K562 (cell line): ENCODE measurements around the gene BCL2L1. TPM values are rescaled to one million over a fixed set of nuclear protein-coding genes. Genes with fewer than 3 reads are reported as not detected.
A peak's percentile ranks its signal among the peaks of the same experiment; 100 is the strongest.

Source experiments
- CC2D1A ChIP-seq: fragments of 450-650 bp; IDR thresholded peaks from 2 replicates; pipeline ENCODE4 v1.6.1; 2017; ENCODE audit warnings: mild to moderate bottlenecking
- CHD1 ChIP-seq: fragments of 200-600 bp; sonication (generic); IDR thresholded peaks from one replicate; pipeline ENCODE4 v1.6.1; 2012; ENCODE audit warnings: mild to moderate bottlenecking, moderate library complexity, low read length, inconsistent platforms
- GATA2 ChIP-seq: sonication (generic); formaldehyde crosslinking; IDR thresholded peaks from 2 replicates; pipeline ENCODE4 v1.4.0; 2020; ENCODE audit warnings: mild to moderate bottlenecking, missing genetic modification reagents
- MAFG ChIP-seq: fragments of 450-650 bp; conservative IDR thresholded peaks from 2 replicates; pipeline ENCODE4 v1.6.1; 2016; ENCODE audit warnings: missing genetic modification characterization, missing compliant biosample characterization
- MTA1 ChIP-seq: fragments of 450-650 bp; IDR thresholded peaks from 2 replicates; pipeline ENCODE4 v1.6.1; 2017; ENCODE audit warnings: borderline replicate concordance
- NR2C2 ChIP-seq, 2 experiments: fragments of 200-800 bp in 1 of 2; sonication (Bioruptor generic) in 1 of 2; sonication (generic) in 1 of 2; formaldehyde crosslinking in 1 of 2; IDR thresholded peaks; 2 replicates each; pipeline versions ENCODE4 v1.6.1 to v1.8.0; 2016 to 2022; ENCODE audit warnings: mild to moderate bottlenecking in 1 of 2, missing compliant biosample characterization in 1 of 2, missing genetic modification characterization in 1 of 2, missing genetic modification reagents in 1 of 2
- NR4A1 ChIP-seq, 2 experiments: fragments of 250-450 bp in 1 of 2; fragments of 450-650 bp in 1 of 2; sonication (Bioruptor Pico) in 1 of 2; IDR thresholded peaks; 2 replicates each; pipeline versions ENCODE4 v1.4.0 to v1.6.1; 2016 to 2020; ENCODE audit warnings: mild to moderate bottlenecking in 2 of 2, missing compliant biosample characterization in 1 of 2, missing genetic modification characterization in 1 of 2, moderate library complexity in 1 of 2
- PTRF ChIP-seq: fragments of 450-650 bp; IDR thresholded peaks from 2 replicates; pipeline ENCODE4 v1.6.1; 2016; ENCODE audit warnings: mild to moderate bottlenecking, missing genetic modification characterization, missing compliant biosample characterization
- SMAD2 ChIP-seq: fragments of 150-350 bp; IDR thresholded peaks from 2 replicates; pipeline ENCODE4 v1.6.1; 2014; ENCODE audit warnings: low read depth, mild to moderate bottlenecking, low read length
- SMAD3 ChIP-seq: fragments of 450-650 bp; formaldehyde crosslinking; conservative IDR thresholded peaks from 2 replicates; pipeline ENCODE4 v1.4.0; 2020; ENCODE audit warnings: mild to moderate bottlenecking
- ZNF668 ChIP-seq: fragments of 250-450 bp; sonication (Bioruptor Pico); IDR thresholded peaks from 2 replicates; pipeline ENCODE4 v1.8.0; 2022; ENCODE audit warnings: mild to moderate bottlenecking, inconsistent platforms
- polyA plus RNA-seq, 8 experiments: library from polyadenylated mRNA; depleted of rRNA in 4 of 8; stranded (reverse) in 5 of 8; unstranded in 3 of 8; fragments of >200 nt; fragmentation: Nextera tagmentation in 2 of 8; fragmentation: Illumina TruSeq in 1 of 8; extraction: Ambion mirVana in 2 of 8; extraction: Trizol in 1 of 8; gene quantifications; 2 replicates each; pipeline versions ENCODE4 v1.2.1 to v1.2.3, GENCODE V29; 2011 to 2014; ENCODE audit warnings: inconsistent platforms in 1 of 8, missing spikeins in 1 of 8
- total RNA-seq, 7 experiments: library from RNA; depleted of rRNA in 6 of 7; stranded (reverse); fragments of >200 nt in 6 of 7; fragmentation: Illumina TruSeq in 2 of 7; extraction: Trizol in 2 of 7; gene quantifications; 2 replicates each; pipeline versions ENCODE4 v1.2.1 to v1.2.3, GENCODE V29; 2011 to 2021; ENCODE audit warnings: low replicate concordance in 1 of 7
- TF ChIP-seq, protein P1 (sequence below): fragments of 450-650 bp; IDR thresholded peaks from 2 replicates; pipeline ENCODE4 v1.6.1; 2017; ENCODE audit warnings: antibody characterized with exemption, mild to moderate bottlenecking
- TF ChIP-seq, protein P2 (sequence below): fragments of 450-650 bp; formaldehyde crosslinking; conservative IDR thresholded peaks from 2 replicates; pipeline ENCODE4 v1.4.0; 2022; ENCODE audit warnings: mild to moderate bottlenecking, missing genetic modification characterization
- TF ChIP-seq, protein P3 (sequence below): fragments of 250-450 bp; sonication (Bioruptor Pico); IDR thresholded peaks from 2 replicates; pipeline ENCODE4 v1.8.0; 2021; ENCODE audit warnings: borderline replicate concordance, mild to moderate bottlenecking, moderate library complexity; ENCODE audit not compliant: poor library complexity, severe bottlenecking
- TF ChIP-seq, protein P4 (sequence below), 2 experiments: fragments of 150-350 bp in 1 of 2; IDR thresholded peaks; 2 replicates each; pipeline ENCODE4 v1.6.1; 2012 to 2016; ENCODE audit warnings: low read depth in 2 of 2, low read length in 2 of 2, mild to moderate bottlenecking in 1 of 2, moderate library complexity in 1 of 2

Gene BCL2L1
- total and polyA plus RNA-seq, 9 of the 15 experiments (the other 6 are each of a cell fraction or from before 2014, with no cell fraction given) = 3.3 to 182 (median 120) TPM

- TF ChIP-seq MAFG (peak; percentile 46; the same call in 1 of the 2 replicates), CC2D1A (peak; percentile 29; the same call in 1 of the 2 replicates), NR4A1 (CRISPR knock-in tag; IDR thresholded peaks at IDR 0.05) (peak; percentile 77; the same call in 1 of the 2 replicates), NR4A1 (tag; IDR thresholded peaks at IDR 0.05) (peak; percentile 84; the same call in 1 of the 2 replicates), MTA1 (0 out of 2 replicates have a peak, but pooled peaks have one; percentile 51), PTRF (0 out of 2 replicates have a peak, but pooled peaks have one; percentile 12), ZNF668 (0 out of 2 replicates have a peak, but pooled peaks have one; percentile 38), SMAD3 (CRISPR knock-in tag) (peak; percentile 84), NR2C2 (CRISPR knock-in tag; IDR thresholded peaks at IDR 0.05) (peak; percentile 45; the same call in 1 of the 2 replicates), NR2C2 (tag; IDR thresholded peaks at IDR 0.05) (no peak), GATA2 (peak; percentile 80; the same call in 1 of the 2 replicates), SMAD2 (no peak), CHD1 (peak; percentile 95)
- TF ChIP-seq, protein P1, sequence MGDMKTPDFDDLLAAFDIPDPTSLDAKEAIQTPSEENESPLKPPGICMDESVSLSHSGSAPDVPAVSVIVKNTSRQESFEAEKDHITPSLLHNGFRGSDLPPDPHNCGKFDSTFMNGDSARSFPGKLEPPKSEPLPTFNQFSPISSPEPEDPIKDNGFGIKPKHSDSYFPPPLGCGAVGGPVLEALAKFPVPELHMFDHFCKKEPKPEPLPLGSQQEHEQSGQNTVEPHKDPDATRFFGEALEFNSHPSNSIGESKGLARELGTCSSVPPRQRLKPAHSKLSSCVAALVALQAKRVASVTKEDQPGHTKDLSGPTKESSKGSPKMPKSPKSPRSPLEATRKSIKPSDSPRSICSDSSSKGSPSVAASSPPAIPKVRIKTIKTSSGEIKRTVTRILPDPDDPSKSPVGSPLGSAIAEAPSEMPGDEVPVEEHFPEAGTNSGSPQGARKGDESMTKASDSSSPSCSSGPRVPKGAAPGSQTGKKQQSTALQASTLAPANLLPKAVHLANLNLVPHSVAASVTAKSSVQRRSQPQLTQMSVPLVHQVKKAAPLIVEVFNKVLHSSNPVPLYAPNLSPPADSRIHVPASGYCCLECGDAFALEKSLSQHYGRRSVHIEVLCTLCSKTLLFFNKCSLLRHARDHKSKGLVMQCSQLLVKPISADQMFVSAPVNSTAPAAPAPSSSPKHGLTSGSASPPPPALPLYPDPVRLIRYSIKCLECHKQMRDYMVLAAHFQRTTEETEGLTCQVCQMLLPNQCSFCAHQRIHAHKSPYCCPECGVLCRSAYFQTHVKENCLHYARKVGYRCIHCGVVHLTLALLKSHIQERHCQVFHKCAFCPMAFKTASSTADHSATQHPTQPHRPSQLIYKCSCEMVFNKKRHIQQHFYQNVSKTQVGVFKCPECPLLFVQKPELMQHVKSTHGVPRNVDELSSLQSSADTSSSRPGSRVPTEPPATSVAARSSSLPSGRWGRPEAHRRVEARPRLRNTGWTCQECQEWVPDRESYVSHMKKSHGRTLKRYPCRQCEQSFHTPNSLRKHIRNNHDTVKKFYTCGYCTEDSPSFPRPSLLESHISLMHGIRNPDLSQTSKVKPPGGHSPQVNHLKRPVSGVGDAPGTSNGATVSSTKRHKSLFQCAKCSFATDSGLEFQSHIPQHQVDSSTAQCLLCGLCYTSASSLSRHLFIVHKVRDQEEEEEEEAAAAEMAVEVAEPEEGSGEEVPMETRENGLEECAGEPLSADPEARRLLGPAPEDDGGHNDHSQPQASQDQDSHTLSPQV = peak; percentile 98
- TF ChIP-seq, protein P2, sequence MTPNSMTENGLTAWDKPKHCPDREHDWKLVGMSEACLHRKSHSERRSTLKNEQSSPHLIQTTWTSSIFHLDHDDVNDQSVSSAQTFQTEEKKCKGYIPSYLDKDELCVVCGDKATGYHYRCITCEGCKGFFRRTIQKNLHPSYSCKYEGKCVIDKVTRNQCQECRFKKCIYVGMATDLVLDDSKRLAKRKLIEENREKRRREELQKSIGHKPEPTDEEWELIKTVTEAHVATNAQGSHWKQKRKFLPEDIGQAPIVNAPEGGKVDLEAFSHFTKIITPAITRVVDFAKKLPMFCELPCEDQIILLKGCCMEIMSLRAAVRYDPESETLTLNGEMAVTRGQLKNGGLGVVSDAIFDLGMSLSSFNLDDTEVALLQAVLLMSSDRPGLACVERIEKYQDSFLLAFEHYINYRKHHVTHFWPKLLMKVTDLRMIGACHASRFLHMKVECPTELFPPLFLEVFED = peak; percentile 93
- TF ChIP-seq, protein P3, sequence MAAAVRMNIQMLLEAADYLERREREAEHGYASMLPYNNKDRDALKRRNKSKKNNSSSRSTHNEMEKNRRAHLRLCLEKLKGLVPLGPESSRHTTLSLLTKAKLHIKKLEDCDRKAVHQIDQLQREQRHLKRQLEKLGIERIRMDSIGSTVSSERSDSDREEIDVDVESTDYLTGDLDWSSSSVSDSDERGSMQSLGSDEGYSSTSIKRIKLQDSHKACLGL (CRISPR knock-in tag) = peak; percentile 2
- TF ChIP-seq, protein P4, sequence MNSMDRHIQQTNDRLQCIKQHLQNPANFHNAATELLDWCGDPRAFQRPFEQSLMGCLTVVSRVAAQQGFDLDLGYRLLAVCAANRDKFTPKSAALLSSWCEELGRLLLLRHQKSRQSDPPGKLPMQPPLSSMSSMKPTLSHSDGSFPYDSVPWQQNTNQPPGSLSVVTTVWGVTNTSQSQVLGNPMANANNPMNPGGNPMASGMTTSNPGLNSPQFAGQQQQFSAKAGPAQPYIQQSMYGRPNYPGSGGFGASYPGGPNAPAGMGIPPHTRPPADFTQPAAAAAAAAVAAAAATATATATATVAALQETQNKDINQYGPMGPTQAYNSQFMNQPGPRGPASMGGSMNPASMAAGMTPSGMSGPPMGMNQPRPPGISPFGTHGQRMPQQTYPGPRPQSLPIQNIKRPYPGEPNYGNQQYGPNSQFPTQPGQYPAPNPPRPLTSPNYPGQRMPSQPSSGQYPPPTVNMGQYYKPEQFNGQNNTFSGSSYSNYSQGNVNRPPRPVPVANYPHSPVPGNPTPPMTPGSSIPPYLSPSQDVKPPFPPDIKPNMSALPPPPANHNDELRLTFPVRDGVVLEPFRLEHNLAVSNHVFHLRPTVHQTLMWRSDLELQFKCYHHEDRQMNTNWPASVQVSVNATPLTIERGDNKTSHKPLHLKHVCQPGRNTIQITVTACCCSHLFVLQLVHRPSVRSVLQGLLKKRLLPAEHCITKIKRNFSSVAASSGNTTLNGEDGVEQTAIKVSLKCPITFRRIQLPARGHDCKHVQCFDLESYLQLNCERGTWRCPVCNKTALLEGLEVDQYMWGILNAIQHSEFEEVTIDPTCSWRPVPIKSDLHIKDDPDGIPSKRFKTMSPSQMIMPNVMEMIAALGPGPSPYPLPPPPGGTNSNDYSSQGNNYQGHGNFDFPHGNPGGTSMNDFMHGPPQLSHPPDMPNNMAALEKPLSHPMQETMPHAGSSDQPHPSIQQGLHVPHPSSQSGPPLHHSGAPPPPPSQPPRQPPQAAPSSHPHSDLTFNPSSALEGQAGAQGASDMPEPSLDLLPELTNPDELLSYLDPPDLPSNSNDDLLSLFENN (IDR thresholded peaks at IDR 0.05; ENCODE audit: low read depth in 2 of 2, low read length in 2 of 2) = peak in 1 of 2 experiments; percentile 89; a peak in 2 of 4 replicates
These were observed 47.5 kb downstream of the BCL2L1 start (continued) for GRCh38 chr20:31674895-31675827.
